ENCODE data around the gene MSMO1.

DNA sequence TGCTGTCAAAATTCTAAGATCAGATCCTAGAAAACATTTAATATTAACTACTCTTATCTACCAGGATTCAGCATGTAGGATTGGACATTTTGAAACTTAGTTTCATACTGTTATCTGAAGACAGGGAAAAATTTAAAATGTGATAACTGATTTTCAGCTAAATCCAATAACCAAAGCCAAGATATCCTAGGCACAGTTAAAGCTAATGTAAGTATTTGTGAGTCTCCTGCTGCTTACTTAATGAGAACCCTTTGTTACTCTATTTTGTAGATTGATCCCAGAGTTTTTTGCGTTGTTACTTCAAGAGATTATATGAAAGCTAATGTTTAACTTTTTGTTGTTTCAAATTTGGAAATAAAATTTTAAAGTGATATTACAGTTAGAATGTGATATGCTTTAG is 53.3 kb downstream of the MSMO1 start:
- TF ChIP-seq POLR2A (IDR thresholded peaks at IDR 0.05; ENCODE audit: control extremely low read depth in 1 of 2, low read depth in 2 of 2, low read length in 2 of 2) (no peak), CTCF (IDR thresholded peaks at IDR 0.05; ENCODE audit: control extremely low read depth in 1 of 3, insufficient read depth in 1 of 3, low read depth in 1 of 3, low read length in 3 of 3) (no peak), CREB1 (IDR thresholded peaks at IDR 0.05) (no peak)
